ENCODE results near the gene ANO4.

The ANO4 gene

GRCh38 chr12:100795174-100795799 lies 711 bp downstream of the ANO4 start:
- H3K79me2 ChIP-seq (ENCODE audit: low read length), result no peaks in the 10 kb centered on the region
- H3K9me2 ChIP-seq (replicated peaks; ENCODE audit: insufficient read depth, low read length), result no peaks in the 10 kb centered on the region
- H3K4me3 ChIP-seq (ENCODE audit: low read length), result peak overlapping the region; percentile 45
- peaks cover 16% of the 10 kb centered on the region for H3F3A ChIP-seq (ENCODE audit: insufficient read depth, low read length)
- no peaks in the 10 kb centered on the region for H4K20me1 ChIP-seq (ENCODE audit: insufficient read depth, low read length)
- peaks cover 30% of the 10 kb centered on the region for H3K4me1 ChIP-seq (ENCODE audit: low read length)
- H3K36me3 ChIP-seq (replicated peaks; ENCODE audit: insufficient read depth, low read length), result no peaks in the 10 kb centered on the region
- H3K9ac ChIP-seq (ENCODE audit: low read length), result peak overlapping the region; percentile 48
- H3K9me3 ChIP-seq (replicated peaks; ENCODE audit: insufficient read depth, low read length), result no peaks in the 10 kb centered on the region
- H3K4me2 ChIP-seq (ENCODE audit: low read depth, low read length), result peak overlapping the region; percentile 77
- H3K27me3 ChIP-seq (replicated peaks; ENCODE audit: insufficient read depth, low read length), result no peaks in the 10 kb centered on the region
- H3K27ac ChIP-seq (ENCODE audit: low read length), result peak overlapping the region; percentile 91
- peak overlapping the region; percentile 65 for H2AFZ ChIP-seq (ENCODE audit: low read length)
- DNase-seq, result peak; percentile 27
- TF ChIP-seq EZH2 (optimal IDR thresholded peaks at IDR 0.05; ENCODE audit: low read depth, low read length) (no peak), EZH2phosphoT487 (IDR thresholded peaks at IDR 0.05; ENCODE audit: low read length) (no peak), CTCF (IDR thresholded peaks at IDR 0.05; ENCODE audit: low read length) (no peak)

- Histone ChIP-seq H3F3A (ENCODE audit: insufficient read depth, low read length) (peaks cover 16% of the 10 kb centered on the region), H2AFZ (ENCODE audit: low read length) (peak overlapping the region; percentile 65; the same call in 1 of the 2 replicates), H4K20me1 (ENCODE audit: insufficient read depth, low read length) (no peaks in the 10 kb centered on the region), H3K36me3 (replicated peaks; ENCODE audit: insufficient read depth, low read length) (no peaks in the 10 kb centered on the region), H3K79me2 (ENCODE audit: low read length) (no peaks in the 10 kb centered on the region), H3K27me3 (replicated peaks; ENCODE audit: insufficient read depth, low read length) (no peaks in the 10 kb centered on the region), H3K4me2 (ENCODE audit: low read depth, low read length) (peak overlapping the region; percentile 77), H3K9me2 (replicated peaks; ENCODE audit: insufficient read depth, low read length) (no peaks in the 10 kb centered on the region), H3K9me3 (replicated peaks; ENCODE audit: insufficient read depth, low read length) (no peaks in the 10 kb centered on the region), H3K4me1 (ENCODE audit: low read length) (peaks cover 30% of the 10 kb centered on the region), H3K27ac (ENCODE audit: low read length) (peak overlapping the region; percentile 91), H3K4me3 (ENCODE audit: low read length) (peak overlapping the region; percentile 45; the same call in 1 of the 2 replicates), H3K9ac (ENCODE audit: low read length) (peak overlapping the region; percentile 48)
- DNase-seq, result peak; percentile 90
- TF ChIP-seq EZH2 (optimal IDR thresholded peaks at IDR 0.05; ENCODE audit: low read depth, low read length) (no peak), CTCF (IDR thresholded peaks at IDR 0.05; ENCODE audit: low read length) (no peak), EZH2phosphoT487 (IDR thresholded peaks at IDR 0.05; ENCODE audit: low read length) (no peak)
Measured at GRCh38 chr12:100795800-100796179, 1.2 kb downstream of the ANO4 start.

GRCh38 chr12:100796621-100797020 lies 2.0 kb downstream of the ANO4 start:
- Histone ChIP-seq H4K20me1 (ENCODE audit: insufficient read depth, low read length) (no peaks in the 10 kb centered on the region), H3K4me1 (ENCODE audit: low read length) (peaks cover 30% of the 10 kb centered on the region), H3K9me3 (replicated peaks; ENCODE audit: insufficient read depth, low read length) (no peaks in the 10 kb centered on the region), H3K9ac (ENCODE audit: low read length) (no peak overlapping the region), H3K36me3 (replicated peaks; ENCODE audit: insufficient read depth, low read length) (no peaks in the 10 kb centered on the region), H3F3A (ENCODE audit: insufficient read depth, low read length) (peaks cover 16% of the 10 kb centered on the region), H2AFZ (ENCODE audit: low read length) (no peak overlapping the region), H3K4me2 (ENCODE audit: low read depth, low read length) (no peak overlapping the region; the same call in 1 of the 2 replicates), H3K79me2 (ENCODE audit: low read length) (no peaks in the 10 kb centered on the region), H3K9me2 (replicated peaks; ENCODE audit: insufficient read depth, low read length) (no peaks in the 10 kb centered on the region), H3K4me3 (ENCODE audit: low read length) (no peak overlapping the region), H3K27me3 (replicated peaks; ENCODE audit: insufficient read depth, low read length) (no peaks in the 10 kb centered on the region), H3K27ac (ENCODE audit: low read length) (no peak overlapping the region; the same call in 1 of the 2 replicates)
- no peak for DNase-seq
- TF ChIP-seq EZH2phosphoT487 (IDR thresholded peaks at IDR 0.05; ENCODE audit: low read length), result no peak
- no peak for TF ChIP-seq EZH2 (optimal IDR thresholded peaks at IDR 0.05; ENCODE audit: low read depth, low read length)
- TF ChIP-seq CTCF (IDR thresholded peaks at IDR 0.05; ENCODE audit: low read length), result no peak
